CD4-positive, alpha-beta memory T cell (primary cell): Measurements from ENCODE around the gene LTBP1. TPM values are rescaled to one million over a fixed set of nuclear protein-coding genes. Genes with fewer than 3 reads are reported as not detected.

ENCODE experiments used
- CTCF ChIA-PET: fragments of 350-600 bp; sonication (Branson Sonifier 250); formaldehyde crosslinking; loops from one replicate; lab custom pipeline; 2021; ENCODE audit warnings: inconsistent platforms; ENCODE audit not compliant: partially characterized antibody; lab: Charles Lee
- POLR2A ChIA-PET: fragments of 350-600 bp; sonication (Branson Sonifier 250); formaldehyde crosslinking; loops from one replicate; lab custom pipeline; 2021; ENCODE audit not compliant: partially characterized antibody; lab: Charles Lee
- DNase-seq, 5 donors: peaks; one replicate each; pipeline versions ENCODE4 v3.0.0 to v3.0.0-alpha.2; 2020 to 2022; ENCODE audit warnings: mixed read lengths in 1 of 5
- H3K27ac ChIP-seq: one replicate; pipeline ENCODE4 v1.7.0; 2013; ENCODE audit warnings: low read depth, low read length
- H3K27me3 ChIP-seq: 2 replicates; pipeline ENCODE4 v1.7.0; 2013; ENCODE audit warnings: mild to moderate bottlenecking, low read length, moderate library complexity; ENCODE audit not compliant: insufficient read depth
- H3K36me3 ChIP-seq: 2 replicates; pipeline ENCODE4 v1.7.0; 2013; ENCODE audit warnings: mild to moderate bottlenecking, low read length, moderate library complexity; ENCODE audit not compliant: insufficient read depth
- H3K4me1 ChIP-seq: 2 replicates; pipeline ENCODE4 v1.7.0; 2013; ENCODE audit warnings: mild to moderate bottlenecking, low read length, moderate library complexity; ENCODE audit not compliant: insufficient read depth
- H3K4me3 ChIP-seq, 2 donors: one replicate each; pipeline ENCODE4 v1.7.0; 2013; ENCODE audit warnings: low read length in 2 of 2, mild to moderate bottlenecking in 1 of 2
- H3K9me3 ChIP-seq, 2 donors: one replicate each; pipeline ENCODE4 v1.7.0; 2013; ENCODE audit warnings: low read length in 2 of 2, control low read depth in 1 of 2; ENCODE audit not compliant: control insufficient read depth in 1 of 2
- H3K27ac Mint-ChIP-seq, 7 donors: one replicate each; pipeline ENCODE4 v1.8.0; 2020 to 2021; ENCODE audit warnings: mixed read lengths in 7 of 7, mild to moderate bottlenecking in 6 of 7, inconsistent platforms in 3 of 7, moderate library complexity in 3 of 7
- H3K27me3 Mint-ChIP-seq, 2 donors: one replicate each; pipeline ENCODE4 v1.8.0; 2020 to 2021; ENCODE audit warnings: mixed read lengths in 2 of 2
- H3K36me3 Mint-ChIP-seq, 2 donors: one replicate each; pipeline ENCODE4 v1.8.0; 2020 to 2021; ENCODE audit warnings: mixed read lengths in 2 of 2, inconsistent platforms in 1 of 2, mild to moderate bottlenecking in 1 of 2
- H3K4me1 Mint-ChIP-seq, 4 donors: one replicate each; pipeline ENCODE4 v1.8.0; 2020 to 2021; ENCODE audit warnings: mixed read lengths in 4 of 4, mild to moderate bottlenecking in 1 of 4
- H3K4me3 Mint-ChIP-seq, 8 donors: one replicate each; pipeline ENCODE4 v1.8.0; 2020 to 2021; ENCODE audit warnings: mixed read lengths in 8 of 8, mild to moderate bottlenecking in 7 of 8, moderate library complexity in 6 of 8, inconsistent platforms in 3 of 8
- H3K9me3 Mint-ChIP-seq, 8 donors: one replicate each; pipeline ENCODE4 v1.8.0; 2020 to 2021; ENCODE audit warnings: mixed read lengths in 8 of 8, mild to moderate bottlenecking in 5 of 8, inconsistent platforms in 3 of 8, moderate library complexity in 1 of 8
- intact Hi-C: fragments of 100-400 bp; cut with micrococcal nuclease; formaldehyde crosslinking; loops from one replicate; pipeline ENCODE4 v1.15.1; 2023
- polyA plus RNA-seq, 2 donors: library from polyadenylated mRNA; unstranded; fragments of 300-500 nt; fragmentation: Illumina TruSeq; gene quantifications; one replicate each; pipeline ENCODE4 v1.2.3, GENCODE V29; 2021
- total RNA-seq, 2 experiments: library from RNA; stranded (reverse); gene quantifications; one replicate each; pipeline ENCODE4 v1.2.3, GENCODE V29; 2021

Gene LTBP1
- total and polyA plus RNA-seq, 4 experiments from 2014 or later, result 0.44 TPM; not detected in 3

DNA sequence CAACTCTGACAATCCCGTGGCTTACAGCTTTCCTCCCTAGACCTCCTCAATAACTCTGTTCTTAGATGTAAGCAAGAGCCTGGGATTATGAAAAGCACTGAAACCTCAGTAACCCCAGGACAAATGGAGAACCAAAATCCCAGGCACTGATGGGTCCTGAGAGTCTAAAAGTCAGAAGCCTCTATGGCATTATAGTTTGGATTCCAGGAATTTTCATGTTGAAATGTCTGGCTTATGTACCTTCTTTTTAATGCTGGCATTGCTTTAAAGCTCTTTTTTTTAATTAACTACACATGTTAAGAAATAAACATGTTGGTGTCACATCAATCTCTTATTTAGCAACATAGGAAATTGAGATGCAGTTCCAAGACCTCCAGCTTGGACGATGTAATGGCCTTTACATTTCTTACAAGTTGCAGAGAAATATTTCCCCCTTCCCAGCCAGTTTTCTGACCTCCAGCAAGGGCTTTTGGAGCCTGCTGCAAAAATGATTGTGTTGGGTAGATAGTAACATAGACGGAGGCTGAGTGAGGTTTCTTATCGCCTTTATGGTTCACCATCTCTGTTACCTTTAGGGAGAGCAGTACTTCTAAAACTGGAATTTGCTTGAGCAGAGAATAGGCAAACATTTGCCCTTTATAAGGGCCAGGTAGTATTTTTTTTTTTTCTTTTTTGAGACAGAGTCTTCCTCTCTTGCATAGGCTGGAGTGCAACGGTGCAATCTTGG, 444.9 kb downstream of the LTBP1 start:
- Histone ChIP-seq H3K27me3 (no peaks in the 10 kb centered on the region), H3K4me3 (no peak overlapping the region), H3K36me3 (no peaks in the 10 kb centered on the region), H3K27ac (no peak overlapping the region), H3K4me1 (no peaks in the 10 kb centered on the region), H3K9me3 (no peaks in the 10 kb centered on the region)
- Mint-ChIP-seq H3K4me3 (no peak overlapping the region), H3K27me3 (peaks cover 1 to 6% of the 10 kb centered on the region in 2 donors), H3K9me3 (no peaks in the 10 kb centered on the region), H3K36me3 (no peaks in the 10 kb centered on the region), H3K27ac (no peak overlapping the region), H3K4me1 (no peaks in the 10 kb centered on the region)
- ChIA-PET POLR2A (no interaction called here), CTCF (interaction anchor here (0.6 to 1.1 kb wide), 2 partner anchors 12 to 17 kb away, joined by 3 read pairs; no protein-coding TSS in a partner anchor)
- intact Hi-C loops, result no loop called here
- DNase-seq, result no peak

DNA sequence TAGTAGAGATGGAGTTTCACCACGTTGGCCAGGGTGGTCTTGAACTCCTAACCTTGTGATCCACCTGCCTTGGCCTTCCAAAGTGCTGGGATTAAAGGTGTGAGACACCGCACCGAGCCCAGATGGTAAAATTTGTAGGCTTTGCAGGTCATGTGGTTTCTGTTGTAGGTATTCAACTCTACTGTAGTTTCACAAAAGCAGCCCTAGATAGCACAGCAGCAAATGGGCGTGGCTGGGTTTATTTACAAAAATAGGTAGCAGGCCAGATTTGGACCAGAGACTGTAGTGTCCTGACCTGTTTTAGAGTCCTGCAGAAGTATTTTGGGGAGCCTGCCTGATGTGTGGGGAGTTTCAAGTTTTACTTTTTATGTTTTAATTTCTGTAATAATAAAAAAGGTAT, 445.6 kb downstream of the LTBP1 start:
- Mint-ChIP-seq H3K4me1 (no peaks in the 10 kb centered on the region), H3K27ac (no peak overlapping the region), H3K4me3 (no peak overlapping the region), H3K9me3 (no peaks in the 10 kb centered on the region), H3K27me3 (peaks cover 1 to 6% of the 10 kb centered on the region in 2 donors), H3K36me3 (no peaks in the 10 kb centered on the region)
- Histone ChIP-seq H3K36me3 (no peaks in the 10 kb centered on the region), H3K27me3 (no peaks in the 10 kb centered on the region), H3K27ac (no peak overlapping the region), H3K9me3 (no peaks in the 10 kb centered on the region), H3K4me1 (no peaks in the 10 kb centered on the region), H3K4me3 (no peak overlapping the region)
- CTCF ChIA-PET, result no interaction called here
- POLR2A ChIA-PET, result no interaction called here
- no peak for DNase-seq
- intact Hi-C loops, result no loop called here

DNA sequence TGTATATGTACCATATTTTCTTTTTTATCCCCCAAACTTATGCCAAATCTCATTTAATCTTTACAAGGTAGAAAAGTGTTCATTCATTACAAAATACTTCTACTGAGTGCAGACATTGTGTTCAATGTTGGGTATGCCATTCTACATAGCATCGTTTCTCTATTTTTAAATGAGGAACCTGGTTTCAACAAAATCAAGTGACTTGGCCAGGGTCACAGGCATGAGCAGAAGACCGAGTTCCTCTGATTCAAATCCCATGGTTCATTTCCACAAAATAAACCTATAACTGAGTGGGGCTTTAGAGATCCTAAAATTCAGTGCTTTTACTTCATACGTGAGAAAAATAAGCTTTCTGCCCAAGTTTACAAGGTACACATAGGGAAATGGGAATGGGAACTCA, 448.3 kb downstream of the LTBP1 start:
- ChIA-PET CTCF (interaction anchor here (0.7 to 1.4 kb wide), 6 partner anchors 10 to 164 kb away, joined by 3 to 5 read pairs (median 3); no protein-coding TSS in a partner anchor), POLR2A (no interaction called here)
- H3K27me3 Mint-ChIP-seq, result peaks cover 1% of the 10 kb centered on the region in 2 donors
- H3K9me3 ChIP-seq, result no peaks in the 10 kb centered on the region
- no peaks in the 10 kb centered on the region for H3K9me3 Mint-ChIP-seq
- no peak overlapping the region for H3K27ac Mint-ChIP-seq
- intact Hi-C loops, result no loop called here
- no peaks in the 10 kb centered on the region for H3K36me3 ChIP-seq
- no peak overlapping the region for H3K27ac ChIP-seq
- H3K4me1 Mint-ChIP-seq, result no peaks in the 10 kb centered on the region
- H3K4me3 Mint-ChIP-seq, result no peak overlapping the region
- no peaks in the 10 kb centered on the region for H3K36me3 Mint-ChIP-seq
- no peak for DNase-seq
- H3K4me3 ChIP-seq, result no peak overlapping the region
- no peaks in the 10 kb centered on the region for H3K27me3 ChIP-seq
- H3K4me1 ChIP-seq, result no peaks in the 10 kb centered on the region

DNA sequence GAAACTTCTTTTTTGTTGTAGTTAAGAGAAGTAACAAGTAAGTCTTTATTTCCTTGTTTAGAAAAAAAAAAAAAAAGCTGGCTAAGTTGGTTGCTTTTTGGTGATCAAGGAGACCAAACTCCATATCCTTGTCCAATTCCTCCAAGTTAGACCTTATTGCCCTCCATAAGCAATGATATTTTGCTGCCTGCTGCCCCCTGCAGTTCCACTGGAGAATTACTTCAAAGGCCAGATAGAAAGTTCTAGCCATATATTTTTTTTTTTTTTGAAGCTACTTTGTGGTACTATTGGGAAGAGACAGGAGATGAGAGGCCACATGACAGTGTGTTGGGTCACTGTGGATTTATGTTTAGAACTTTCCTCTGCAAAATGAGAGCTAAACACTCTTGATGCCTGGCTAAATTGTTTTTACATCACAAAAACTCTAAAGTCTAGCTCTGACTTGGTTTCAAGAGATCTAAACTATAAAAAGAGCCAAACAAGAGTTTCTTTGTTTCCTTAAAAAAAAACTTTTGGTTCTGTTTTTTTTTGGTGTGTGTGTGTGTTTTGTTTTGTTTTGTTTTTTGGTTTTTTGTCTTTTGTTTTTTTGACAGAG, 449.0 kb downstream of the LTBP1 start:
- Mint-ChIP-seq H3K4me3 (no peak overlapping the region), H3K27ac (no peak overlapping the region), H3K36me3 (no peaks in the 10 kb centered on the region), H3K4me1 (no peaks in the 10 kb centered on the region), H3K27me3 (peaks cover 1% of the 10 kb centered on the region in 2 donors), H3K9me3 (no peaks in the 10 kb centered on the region)
- ChIA-PET CTCF (interaction anchor here (0.6 to 1.4 kb wide), 12 partner anchors 10 to 166 kb away, joined by 3 to 7 read pairs (median 3); no protein-coding TSS in a partner anchor), POLR2A (no interaction called here)
- no peaks in the 10 kb centered on the region for H3K9me3 ChIP-seq
- intact Hi-C loops, result no loop called here
- H3K27me3 ChIP-seq, result no peaks in the 10 kb centered on the region
- H3K4me3 ChIP-seq, result no peak overlapping the region
- DNase-seq, result peak in 3 of 5 donors; percentile 8 to 19 (median 19)
- no peaks in the 10 kb centered on the region for H3K36me3 ChIP-seq
- no peak overlapping the region for H3K27ac ChIP-seq
- H3K4me1 ChIP-seq, result no peaks in the 10 kb centered on the region

DNA sequence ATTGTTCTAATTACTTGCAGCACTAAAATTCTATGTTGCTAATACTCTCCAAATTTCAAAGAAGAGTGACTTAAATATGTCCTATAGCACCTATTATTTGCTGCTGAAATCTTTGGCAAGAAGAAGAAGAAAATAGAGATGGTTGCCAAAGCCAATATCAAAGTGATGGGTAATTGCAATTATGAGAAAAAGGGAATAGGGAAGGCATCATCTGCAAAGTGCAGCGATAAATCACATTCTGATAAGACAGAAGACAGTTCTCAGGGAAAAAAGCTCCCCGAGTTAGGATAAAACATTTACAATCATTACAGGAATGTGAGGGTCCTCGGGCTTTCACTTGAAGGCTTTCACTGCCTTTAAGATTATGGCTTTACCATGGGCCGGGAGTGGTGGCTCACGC, 457.6 kb downstream of the LTBP1 start:
- Histone ChIP-seq H3K36me3 (no peaks in the 10 kb centered on the region), H3K27ac (no peak overlapping the region), H3K9me3 (no peaks in the 10 kb centered on the region), H3K27me3 (no peaks in the 10 kb centered on the region), H3K4me3 (no peak overlapping the region), H3K4me1 (no peaks in the 10 kb centered on the region)
- Mint-ChIP-seq H3K4me1 (no peaks in the 10 kb centered on the region), H3K36me3 (no peaks in the 10 kb centered on the region), H3K4me3 (no peak overlapping the region), H3K9me3 (peaks cover 0 to 11% (median 7%) of the 10 kb centered on the region in 8 donors), H3K27ac (no peak overlapping the region), H3K27me3 (peaks cover 1 to 4% of the 10 kb centered on the region in 2 donors)
- DNase-seq, result no peak
- ChIA-PET CTCF (no interaction called here), POLR2A (no interaction called here)
- intact Hi-C loops, result no loop called here

DNA sequence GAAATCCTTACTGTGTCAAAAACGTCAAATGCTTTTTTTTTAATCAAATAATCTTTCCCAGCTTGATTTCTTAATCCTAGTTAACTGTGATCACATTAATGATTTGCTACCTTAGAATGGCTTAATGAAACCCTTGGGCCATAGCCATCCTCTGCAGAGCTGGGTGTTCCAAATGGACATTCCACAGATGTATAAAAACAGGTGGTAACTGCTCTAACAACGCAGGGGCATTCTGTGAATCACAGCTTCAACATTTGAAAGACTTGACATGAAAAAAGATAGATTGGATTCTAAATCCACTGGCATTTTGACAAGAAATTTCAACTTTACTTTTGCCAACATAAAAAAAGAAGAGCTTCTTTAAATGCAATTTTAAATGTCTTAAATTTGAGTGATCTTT, 459.9 kb downstream of the LTBP1 start:
- no peaks in the 10 kb centered on the region for H3K9me3 ChIP-seq
- no peaks in the 10 kb centered on the region for H3K36me3 Mint-ChIP-seq

DNA sequence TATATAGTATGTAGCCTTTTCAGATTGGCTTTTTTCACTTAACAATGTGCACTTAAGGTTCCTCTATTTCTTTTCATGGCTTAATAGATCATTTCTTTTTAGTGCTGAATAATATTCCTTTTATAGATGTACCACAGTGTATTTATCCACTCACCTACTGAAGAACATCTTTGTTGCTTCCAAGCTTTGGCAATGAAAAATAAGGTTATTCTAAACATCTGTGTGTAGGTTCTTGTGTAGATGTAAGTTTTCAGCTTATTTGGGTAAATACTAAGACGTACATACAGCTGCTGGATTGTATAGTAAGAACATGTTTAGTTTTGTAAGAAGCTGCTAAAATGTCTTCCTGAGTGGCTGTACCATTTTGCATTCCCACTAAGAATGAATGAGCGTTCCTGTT, 461.4 kb downstream of the LTBP1 start:
- H3K36me3 ChIP-seq, result no peaks in the 10 kb centered on the region
- H3K4me3 ChIP-seq, result no peak overlapping the region
- H3K9me3 ChIP-seq, result no peaks in the 10 kb centered on the region
- no peak overlapping the region for H3K4me3 Mint-ChIP-seq
- no peak for DNase-seq
- H3K9me3 Mint-ChIP-seq, result peaks cover 0 to 12% (median 7%) of the 10 kb centered on the region in 8 donors
- H3K27me3 ChIP-seq, result no peaks in the 10 kb centered on the region
- H3K36me3 Mint-ChIP-seq, result no peaks in the 10 kb centered on the region
- H3K4me1 ChIP-seq, result no peaks in the 10 kb centered on the region
- no peaks in the 10 kb centered on the region for H3K4me1 Mint-ChIP-seq
- ChIA-PET CTCF (no interaction called here), POLR2A (no interaction called here)
- H3K27ac Mint-ChIP-seq, result no peak overlapping the region
- H3K27me3 Mint-ChIP-seq, result peaks cover 6 to 8% of the 10 kb centered on the region in 2 donors
- H3K27ac ChIP-seq, result no peak overlapping the region
- intact Hi-C loops, result no loop called here

More for the DNA sequence above, 459.9 kb downstream of the LTBP1 start:
- no peak overlapping the region for H3K27ac Mint-ChIP-seq
- peaks cover 0 to 12% (median 7%) of the 10 kb centered on the region in 8 donors for H3K9me3 Mint-ChIP-seq
- Histone ChIP-seq H3K27me3 (no peaks in the 10 kb centered on the region), H3K4me3 (no peak overlapping the region), H3K36me3 (no peaks in the 10 kb centered on the region), H3K4me1 (no peaks in the 10 kb centered on the region), H3K27ac (no peak overlapping the region)
- no peak overlapping the region for H3K4me3 Mint-ChIP-seq
- no peak for DNase-seq
- CTCF ChIA-PET, result interaction anchor here (1.4 kb wide), 1 partner anchor 11 kb away, joined by 5 read pairs; no protein-coding TSS in a partner anchor
- POLR2A ChIA-PET, result no interaction called here
- intact Hi-C loops, result no loop called here
- no peaks in the 10 kb centered on the region for H3K4me1 Mint-ChIP-seq
- peaks cover 3 to 6% of the 10 kb centered on the region in 2 donors for H3K27me3 Mint-ChIP-seq
